ENCODE data around the gene URB1.

URB1 gene

GRCh38 chr21:32312326-32312725, 80.5 kb downstream of the URB1 start:
- TF ChIP-seq GATA3 (IDR thresholded peaks at IDR 0.05; ENCODE audit: low read depth, low read length): no peak
- TF ChIP-seq GATA2 (IDR thresholded peaks at IDR 0.05; ENCODE audit: low read depth, low read length): no peak

DNA sequence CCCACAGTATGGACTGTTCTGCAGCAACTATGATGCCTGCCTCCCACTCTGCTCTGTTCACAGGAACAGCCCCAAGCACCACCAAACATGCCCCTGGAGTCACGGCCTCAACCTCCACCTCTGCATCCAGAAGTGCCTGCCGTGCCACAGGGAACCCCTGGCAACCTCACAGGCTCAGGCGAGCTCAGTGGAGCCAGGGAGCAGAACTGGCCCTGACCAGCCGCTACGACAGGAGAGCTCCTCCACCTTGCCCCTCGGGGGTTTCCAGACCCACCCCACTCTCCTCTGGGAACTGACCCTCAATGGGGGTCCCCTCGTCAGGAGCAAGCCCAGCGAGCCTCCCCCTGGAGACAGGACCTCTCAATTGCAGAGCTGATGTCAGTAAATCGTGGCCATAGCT, 81.2 kb downstream of the URB1 start:
- TF ChIP-seq GATA2 (IDR thresholded peaks at IDR 0.05; ENCODE audit: low read depth, low read length): no peak
- no peak for TF ChIP-seq GATA3 (IDR thresholded peaks at IDR 0.05; ENCODE audit: low read depth, low read length)

DNA sequence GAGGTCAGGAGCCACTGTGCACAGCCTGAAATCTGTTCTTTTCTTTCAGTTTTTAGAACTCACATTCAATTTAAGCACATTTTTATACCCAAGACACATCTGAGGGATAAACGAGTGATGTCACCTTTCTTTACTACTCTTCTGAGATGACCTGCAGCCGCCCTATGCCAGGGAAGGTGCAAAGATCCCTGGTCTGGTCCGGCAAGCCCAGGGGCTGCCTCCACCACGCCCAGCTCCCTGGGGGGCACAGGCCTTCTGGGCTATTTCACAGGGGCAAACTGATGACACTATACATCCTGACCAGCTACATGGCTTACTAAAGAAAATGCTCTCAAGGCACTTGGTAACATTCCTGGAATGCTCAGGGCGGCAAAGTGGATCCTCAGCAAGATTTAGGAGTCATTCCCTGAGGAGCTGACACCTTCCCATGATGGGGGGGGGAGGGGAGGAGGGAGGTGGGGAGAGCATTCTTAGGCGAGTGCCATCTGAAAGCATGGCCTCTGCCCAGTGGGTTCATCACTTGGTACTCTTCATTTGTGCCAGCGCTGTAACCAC, 82.8 kb downstream of the URB1 start:
- no peak for TF ChIP-seq GATA2 (IDR thresholded peaks at IDR 0.05; ENCODE audit: low read depth, low read length)
- no peak for TF ChIP-seq GATA3 (IDR thresholded peaks at IDR 0.05; ENCODE audit: low read depth, low read length)

GRCh38 chr21:32308696-32309095, 84.1 kb downstream of the URB1 start:
- TF ChIP-seq GATA2 (IDR thresholded peaks at IDR 0.05; ENCODE audit: low read depth, low read length) (no peak), GATA3 (IDR thresholded peaks at IDR 0.05; ENCODE audit: low read depth, low read length) (no peak)

GRCh38 chr21:32307706-32308105, 85.1 kb downstream of the URB1 start:
- TF ChIP-seq GATA3 (IDR thresholded peaks at IDR 0.05; ENCODE audit: low read depth, low read length): no peak
- no peak for TF ChIP-seq GATA2 (IDR thresholded peaks at IDR 0.05; ENCODE audit: low read depth, low read length)

DNA sequence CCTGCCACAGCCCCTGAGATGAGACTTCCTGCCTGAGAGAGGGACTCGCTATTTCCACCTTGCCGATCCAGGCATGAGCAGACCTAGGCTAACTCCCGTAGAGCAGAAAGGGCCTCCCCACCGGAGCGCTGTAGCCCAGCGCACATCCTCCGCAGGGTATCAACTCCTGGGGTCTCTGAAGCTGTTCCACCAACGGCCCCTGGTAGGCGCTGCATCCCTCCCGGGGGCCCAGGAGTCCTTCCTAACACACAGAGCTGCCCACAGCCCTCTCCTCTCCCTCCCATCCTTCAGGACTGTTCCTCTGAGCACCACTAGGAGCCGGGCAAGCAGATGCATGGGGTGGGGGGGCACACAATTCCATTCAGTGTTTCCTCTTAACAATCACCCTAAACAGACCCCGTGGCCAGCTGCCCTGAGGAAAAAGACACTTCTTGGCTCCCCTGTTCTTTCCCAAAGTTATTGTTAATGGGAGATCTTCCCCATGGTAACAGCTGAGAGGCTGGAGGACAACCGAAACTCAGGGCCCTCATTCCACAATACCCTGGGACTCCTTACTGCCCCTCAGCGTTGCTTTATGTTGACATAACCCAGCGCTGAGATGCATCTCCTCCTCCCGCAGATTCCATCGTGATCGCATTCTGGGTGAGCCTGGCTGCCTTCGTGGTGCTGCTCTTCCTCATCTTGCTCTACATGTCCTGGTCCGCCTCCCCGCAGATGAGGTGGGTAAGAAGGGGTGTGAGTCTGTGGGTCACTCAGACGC, 86.6 kb downstream of the URB1 start:
- TF ChIP-seq GATA3 (IDR thresholded peaks at IDR 0.05; ENCODE audit: low read depth, low read length) (no peak), GATA2 (IDR thresholded peaks at IDR 0.05; ENCODE audit: low read depth, low read length) (no peak)

- TF ChIP-seq GATA2 (IDR thresholded peaks at IDR 0.05; ENCODE audit: low read depth, low read length) (no peak), GATA3 (IDR thresholded peaks at IDR 0.05; ENCODE audit: low read depth, low read length) (no peak)
Measured at GRCh38 chr21:32304998-32305397, 87.8 kb downstream of the URB1 start.

DNA sequence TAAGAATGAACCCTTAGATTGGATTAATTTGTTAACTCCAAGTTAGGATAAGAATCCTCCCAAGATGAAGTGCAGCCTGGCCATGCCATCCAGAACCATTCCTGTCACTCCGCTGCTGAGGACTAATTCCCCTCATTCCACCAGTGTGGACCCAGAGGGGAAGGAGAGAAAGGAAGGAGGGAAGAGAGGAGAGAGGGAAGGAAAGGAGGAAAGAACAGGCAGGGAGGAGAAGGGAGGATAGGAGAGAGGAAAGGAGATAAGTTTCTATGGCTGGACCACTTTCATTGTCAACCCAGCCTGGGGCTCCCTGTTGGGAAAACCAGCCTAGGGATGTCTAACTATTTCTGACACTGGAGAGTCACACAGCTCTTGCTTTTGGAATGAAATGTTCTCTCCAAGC, 89.4 kb downstream of the URB1 start:
- TF ChIP-seq GATA2 (IDR thresholded peaks at IDR 0.05; ENCODE audit: low read depth, low read length) (no peak), GATA3 (IDR thresholded peaks at IDR 0.05; ENCODE audit: low read depth, low read length) (no peak)

- TF ChIP-seq GATA3 (IDR thresholded peaks at IDR 0.05; ENCODE audit: low read depth, low read length): no peak
- TF ChIP-seq GATA2 (IDR thresholded peaks at IDR 0.05; ENCODE audit: low read depth, low read length): no peak
Measured at GRCh38 chr21:32302560-32302959, 90.3 kb downstream of the URB1 start.

GRCh38 chr21:32301596-32301995, 91.2 kb downstream of the URB1 start:
- TF ChIP-seq GATA3 (IDR thresholded peaks at IDR 0.05; ENCODE audit: low read depth, low read length) (no peak), GATA2 (IDR thresholded peaks at IDR 0.05; ENCODE audit: low read depth, low read length) (no peak)

DNA sequence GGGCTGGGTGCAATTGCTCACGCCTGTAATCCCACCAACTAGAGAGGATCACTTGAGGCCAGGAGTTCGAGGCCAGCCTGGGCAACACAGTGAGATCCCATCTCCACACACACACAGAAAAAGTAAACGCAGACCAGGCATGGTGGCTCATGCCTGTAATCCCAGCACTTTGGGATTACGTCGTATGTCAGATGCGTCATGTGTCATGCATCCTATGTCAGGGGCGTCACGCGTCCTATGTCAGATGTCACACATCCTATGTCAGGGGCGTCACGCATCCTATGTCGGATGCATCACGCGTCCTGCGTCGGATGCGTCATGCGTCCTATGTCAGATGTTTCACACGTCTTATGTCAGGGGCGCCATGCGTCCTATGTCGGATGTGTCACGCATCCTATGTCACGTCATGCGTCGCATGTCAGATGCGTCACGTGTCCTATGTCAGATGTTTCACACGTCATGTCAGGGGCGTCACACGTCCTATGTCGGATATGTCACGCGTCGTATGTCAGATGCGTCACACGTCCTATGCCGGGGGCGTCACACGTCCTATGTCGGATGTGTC, 92.6 kb downstream of the URB1 start:
- TF ChIP-seq GATA2 (IDR thresholded peaks at IDR 0.05; ENCODE audit: low read depth, low read length) (no peak), GATA3 (IDR thresholded peaks at IDR 0.05; ENCODE audit: low read depth, low read length) (no peak)

GRCh38 chr21:32299695-32300094, 93.1 kb downstream of the URB1 start:
- TF ChIP-seq GATA3 (IDR thresholded peaks at IDR 0.05; ENCODE audit: low read depth, low read length): no peak
- no peak for TF ChIP-seq GATA2 (IDR thresholded peaks at IDR 0.05; ENCODE audit: low read depth, low read length)

DNA sequence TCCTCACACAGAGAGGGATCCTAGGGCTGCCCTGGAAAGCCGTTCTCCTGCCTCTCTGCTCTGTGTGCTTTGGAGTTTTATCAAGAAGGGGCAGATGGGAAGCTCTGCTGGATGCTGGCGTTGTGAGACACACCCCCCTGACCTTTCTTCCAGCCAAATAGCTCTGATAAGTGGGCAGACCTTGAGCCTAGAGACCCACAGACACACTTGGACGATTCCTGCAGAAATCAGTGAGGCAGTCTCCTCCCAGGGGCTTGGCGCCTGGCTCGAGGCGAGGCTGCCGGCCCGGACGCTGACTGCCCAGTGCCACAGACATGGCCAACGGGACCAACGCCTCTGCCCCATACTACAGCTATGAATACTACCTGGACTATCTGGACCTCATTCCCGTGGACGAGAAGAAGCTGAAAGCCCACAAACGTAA, 94.1 kb downstream of the URB1 start, which contains the start of gene MRAP:
MRAP (plus strand) TSS at position 198 of the 424 bp plus-strand sequence; CDS start at position 315, 117 bp downstream.
- TF ChIP-seq GATA2 (IDR thresholded peaks at IDR 0.05; ENCODE audit: low read depth, low read length) (no peak), GATA3 (IDR thresholded peaks at IDR 0.05; ENCODE audit: low read depth, low read length) (no peak)

DNA sequence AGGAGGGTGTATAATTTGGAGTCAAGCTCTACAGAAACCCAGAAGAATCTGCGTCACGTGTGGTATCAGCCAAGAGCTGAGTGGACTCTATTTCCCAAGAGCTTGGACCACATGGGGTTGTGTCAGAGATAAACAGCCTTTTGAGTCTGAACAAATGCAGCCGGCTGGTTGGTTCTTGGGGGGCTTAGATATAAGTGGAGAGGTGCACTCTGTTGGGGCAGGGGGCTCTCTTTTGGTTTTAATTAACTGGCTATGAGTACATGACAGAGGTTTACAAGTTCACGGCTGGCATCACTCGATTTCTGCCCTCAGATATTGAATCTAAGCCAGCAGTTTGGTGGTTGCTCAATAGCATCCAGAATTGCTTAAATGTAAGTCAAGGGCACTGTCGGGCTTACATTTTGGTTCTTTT, 94.7 kb downstream of the URB1 start:
- TF ChIP-seq GATA2 (IDR thresholded peaks at IDR 0.05; ENCODE audit: low read depth, low read length) (no peak), GATA3 (IDR thresholded peaks at IDR 0.05; ENCODE audit: low read depth, low read length) (no peak)

GRCh38 chr21:32297449-32297848, 95.4 kb downstream of the URB1 start:
- TF ChIP-seq GATA3 (IDR thresholded peaks at IDR 0.05; ENCODE audit: low read depth, low read length) (no peak), GATA2 (IDR thresholded peaks at IDR 0.05; ENCODE audit: low read depth, low read length) (no peak)

All from SH-SY5Y (cell line).